ENCODE results near the gene DTX2. TPM values are rescaled to one million over a fixed set of nuclear protein-coding genes. Genes with fewer than 3 reads are reported as not detected.
"Not testable (repeated sequence)": the region's sequence is repeated elsewhere in the genome, so short reads cannot be mapped to it uniquely, and the experiment has no call there.

DTX2 gene
- total RNA-seq, 3 donors from 2014 or later, result 52.3 to 91.6 (median 83.7) TPM

DNA sequence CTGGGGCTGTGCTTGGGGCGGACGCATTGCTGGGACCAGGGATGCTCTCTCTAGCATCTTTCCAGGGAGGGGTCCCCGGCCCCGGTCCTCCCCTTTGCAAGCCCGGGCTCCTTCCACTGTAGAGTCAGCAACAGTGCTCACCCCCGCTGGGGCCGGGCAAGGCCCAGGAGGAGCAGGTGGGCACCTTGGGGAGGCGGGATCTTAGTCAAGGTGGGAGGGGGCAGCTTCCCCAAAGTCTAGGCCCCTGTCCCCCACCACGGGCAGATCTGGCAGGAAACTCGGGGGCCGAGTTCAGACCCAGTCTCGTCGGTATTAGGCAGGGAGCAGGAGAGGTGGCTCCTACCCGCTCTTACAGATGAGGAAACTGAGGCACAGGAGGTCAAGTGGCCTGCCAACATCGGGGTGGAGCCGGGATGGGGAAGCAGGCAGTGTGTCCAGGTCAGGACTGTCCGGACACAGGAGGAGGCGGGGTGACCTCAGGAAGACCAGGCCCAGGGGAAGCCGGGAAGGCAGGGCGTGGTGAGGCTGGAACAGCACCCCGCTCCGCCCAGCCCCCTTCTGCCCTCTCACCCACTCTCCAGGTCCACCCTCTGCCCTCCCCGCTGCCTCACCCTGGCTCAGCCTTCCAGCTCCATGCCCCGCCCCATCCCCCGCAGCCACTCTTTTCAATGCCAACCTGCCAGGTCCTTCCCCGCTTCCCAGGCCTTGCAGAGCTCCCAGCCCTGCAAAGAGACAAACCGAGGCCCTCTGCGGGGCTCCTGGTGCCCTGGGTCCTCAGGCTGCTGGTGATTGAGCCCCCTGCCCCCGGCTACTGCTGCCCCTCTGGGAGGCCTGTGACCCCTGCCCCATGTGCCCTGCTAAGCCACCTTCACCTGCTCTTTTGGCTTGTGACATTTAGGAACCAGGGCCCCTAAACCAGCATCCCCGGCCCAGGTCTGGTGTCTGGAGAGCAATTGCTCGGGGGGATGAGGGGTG is 50.7 kb downstream of the DTX2 start:
- ATAC-seq (peak; percentile 95), DNase-seq (peak; percentile 66 to 76 (median 70))
- H3K9me3 ChIP-seq; H3K4me3 ChIP-seq; H3K4me1 ChIP-seq (ENCODE audit: low read depth); intact Hi-C loops (cut with DNase I, micrococcal nuclease); H3K36me3 ChIP-seq (ENCODE audit: low read depth): not testable (repeated sequence)

DNA sequence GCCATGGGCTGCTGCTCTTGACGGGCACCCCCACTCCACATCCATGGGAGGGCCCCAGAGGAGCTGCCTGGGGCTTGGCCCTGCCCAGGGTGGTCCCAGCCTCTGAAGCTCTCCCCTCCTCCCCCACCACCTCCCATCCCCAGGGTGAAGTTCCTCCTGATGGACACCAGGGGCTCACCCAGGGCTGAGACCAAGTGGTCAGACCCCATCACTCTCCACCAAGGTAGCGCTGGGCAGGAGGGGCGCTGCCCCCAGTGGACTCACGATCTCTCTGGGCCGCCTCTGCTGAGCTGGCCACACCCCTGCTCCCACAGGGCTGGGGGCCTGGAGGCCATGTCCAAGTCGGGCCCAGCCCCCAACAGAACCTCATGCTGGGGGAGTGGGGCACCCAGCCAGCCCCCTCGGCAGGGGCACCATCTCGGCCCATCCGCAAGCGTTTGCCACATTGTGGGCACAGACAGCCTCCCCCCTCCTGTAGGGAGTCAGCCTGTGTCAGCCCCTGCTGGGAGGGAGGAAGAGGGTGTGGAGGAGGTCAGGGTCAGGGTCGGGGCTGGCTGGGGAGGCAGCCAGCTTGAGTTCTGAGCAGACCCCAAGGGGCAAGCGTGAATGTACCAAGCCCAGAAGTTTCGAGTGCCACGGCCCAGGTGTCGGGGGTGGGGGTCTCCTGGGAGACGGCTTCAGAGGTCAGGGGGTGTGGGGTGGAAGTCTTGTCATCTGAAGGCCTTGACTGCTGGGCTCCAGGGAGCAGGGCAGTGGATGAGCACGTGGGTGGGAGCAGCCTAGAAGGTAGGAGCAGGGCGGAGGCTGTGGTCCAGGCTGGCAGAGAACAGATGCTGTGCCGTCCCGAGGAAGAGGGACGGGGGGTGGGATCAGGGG is 51.7 kb downstream of the DTX2 start:
- peaks cover 9% of the 10 kb centered on the region for H3K4me1 ChIP-seq (ENCODE audit: low read depth)
- ATAC-seq (peak; percentile 16), DNase-seq (peak; percentile 30 to 67 (median 60))
- no peak overlapping the region for H3K4me3 ChIP-seq
- TF ChIP-seq, protein P1, sequence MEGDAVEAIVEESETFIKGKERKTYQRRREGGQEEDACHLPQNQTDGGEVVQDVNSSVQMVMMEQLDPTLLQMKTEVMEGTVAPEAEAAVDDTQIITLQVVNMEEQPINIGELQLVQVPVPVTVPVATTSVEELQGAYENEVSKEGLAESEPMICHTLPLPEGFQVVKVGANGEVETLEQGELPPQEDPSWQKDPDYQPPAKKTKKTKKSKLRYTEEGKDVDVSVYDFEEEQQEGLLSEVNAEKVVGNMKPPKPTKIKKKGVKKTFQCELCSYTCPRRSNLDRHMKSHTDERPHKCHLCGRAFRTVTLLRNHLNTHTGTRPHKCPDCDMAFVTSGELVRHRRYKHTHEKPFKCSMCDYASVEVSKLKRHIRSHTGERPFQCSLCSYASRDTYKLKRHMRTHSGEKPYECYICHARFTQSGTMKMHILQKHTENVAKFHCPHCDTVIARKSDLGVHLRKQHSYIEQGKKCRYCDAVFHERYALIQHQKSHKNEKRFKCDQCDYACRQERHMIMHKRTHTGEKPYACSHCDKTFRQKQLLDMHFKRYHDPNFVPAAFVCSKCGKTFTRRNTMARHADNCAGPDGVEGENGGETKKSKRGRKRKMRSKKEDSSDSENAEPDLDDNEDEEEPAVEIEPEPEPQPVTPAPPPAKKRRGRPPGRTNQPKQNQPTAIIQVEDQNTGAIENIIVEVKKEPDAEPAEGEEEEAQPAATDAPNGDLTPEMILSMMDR (IDR thresholded peaks at IDR 0.05), result no peak
- no peaks in the 10 kb centered on the region for H3K9me3 ChIP-seq
- no peaks in the 10 kb centered on the region for H3K36me3 ChIP-seq (ENCODE audit: low read depth)
- intact Hi-C loops (cut with DNase I, micrococcal nuclease), result no loop called here

DNA sequence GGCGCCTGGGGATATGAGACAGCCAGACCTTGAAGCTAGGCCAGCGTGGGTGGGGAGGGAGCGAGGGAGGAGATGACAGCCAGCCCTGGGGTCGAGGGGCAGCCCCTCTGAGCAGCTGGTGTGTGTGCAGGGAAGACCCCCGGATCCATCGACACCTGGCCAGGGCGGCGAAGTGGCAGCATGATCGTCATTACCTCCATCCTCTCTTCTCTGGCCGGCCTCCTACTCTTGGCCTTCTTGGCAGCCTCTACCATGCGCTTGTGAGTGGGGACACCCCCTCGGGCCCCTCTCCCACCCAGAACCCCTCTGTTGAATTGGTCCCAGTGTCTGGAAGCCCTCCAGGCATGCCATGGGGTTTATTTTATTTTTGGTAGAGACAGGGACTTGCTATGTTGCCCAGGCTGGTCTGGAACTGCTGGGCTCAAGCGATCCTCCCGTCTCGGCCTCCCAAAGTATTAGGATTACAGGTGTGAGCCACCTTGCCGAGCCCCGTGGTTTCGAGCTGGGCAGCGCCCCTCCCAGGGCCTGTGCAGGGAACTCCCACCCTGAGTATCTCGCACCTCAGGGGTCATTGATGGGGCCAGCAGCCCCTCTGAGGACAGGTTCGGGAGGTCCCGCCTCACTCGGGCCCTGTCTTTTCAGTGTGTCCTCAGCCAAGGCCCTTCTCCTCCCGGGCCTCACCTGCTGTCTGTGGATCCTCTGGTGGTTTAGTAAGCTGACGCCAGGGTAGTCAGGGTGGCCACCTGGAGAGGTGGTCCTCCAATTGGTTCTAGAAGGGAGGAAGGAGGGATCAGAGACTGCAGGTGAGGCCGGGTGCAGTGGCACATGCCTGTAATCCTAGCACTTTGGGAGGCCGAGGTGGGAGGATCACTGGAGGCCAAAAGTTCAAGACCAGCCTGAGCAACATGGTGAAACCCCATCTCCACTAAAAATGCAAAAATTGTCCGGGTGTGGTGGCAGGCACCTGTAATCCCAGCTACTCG is 52.6 kb downstream of the DTX2 start:
- no peaks in the 10 kb centered on the region for H3K9me3 ChIP-seq
- TF ChIP-seq, protein P1 (IDR thresholded peaks at IDR 0.05), result no peak
- no peak overlapping the region for H3K4me3 ChIP-seq
- ATAC-seq (no peak), DNase-seq (peak in 2 of 3 donors; percentile 29 to 42)
- intact Hi-C loops (cut with DNase I, micrococcal nuclease), result no loop called here
- peaks cover 9% of the 10 kb centered on the region for H3K4me1 ChIP-seq (ENCODE audit: low read depth)
- H3K36me3 ChIP-seq (ENCODE audit: low read depth), result no peaks in the 10 kb centered on the region

DNA sequence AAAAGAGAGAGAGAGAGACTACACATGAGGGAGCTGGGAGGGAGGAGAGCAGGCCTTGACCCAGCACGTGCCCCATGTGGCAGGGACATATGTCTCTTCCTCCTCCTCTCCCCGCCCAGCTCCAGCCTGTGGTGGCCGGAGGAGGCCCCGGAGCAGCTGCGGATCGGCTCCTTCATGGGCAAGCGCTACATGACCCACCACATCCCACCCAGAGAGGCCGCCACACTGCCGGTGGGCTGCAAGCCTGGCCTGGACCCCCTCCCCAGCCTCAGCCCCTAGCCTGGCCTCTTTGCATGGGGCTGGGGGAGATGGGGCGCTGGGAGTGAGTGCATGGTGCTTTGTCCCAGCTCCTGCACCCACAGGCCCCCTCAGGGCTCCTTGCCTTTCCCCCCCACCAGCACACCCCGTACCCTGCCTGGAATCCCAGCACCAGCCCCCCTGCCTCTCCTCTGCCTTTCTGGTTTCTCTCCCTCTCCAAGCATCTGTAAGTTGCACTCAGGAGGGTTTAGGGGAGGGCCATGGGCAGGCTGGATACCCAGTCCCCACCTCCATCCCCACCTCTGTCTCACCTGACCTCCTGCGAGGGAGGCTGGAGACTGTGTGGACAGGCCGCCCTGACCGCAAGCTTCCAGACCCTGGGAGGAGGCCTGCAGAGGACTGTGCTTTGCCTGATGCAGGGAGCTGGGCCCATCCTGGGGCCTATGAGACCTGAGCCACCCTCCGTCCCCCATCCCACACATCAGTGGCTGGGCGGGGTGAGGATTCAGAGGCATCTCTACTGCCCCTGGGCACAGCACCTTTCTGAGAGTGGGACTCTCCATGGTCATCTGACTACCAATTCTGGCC is 53.6 kb downstream of the DTX2 start:
- no peaks in the 10 kb centered on the region for H3K9me3 ChIP-seq
- no peak overlapping the region for H3K4me3 ChIP-seq
- TF ChIP-seq, protein P1 (IDR thresholded peaks at IDR 0.05), result no peak
- H3K4me1 ChIP-seq (ENCODE audit: low read depth), result peaks cover 9% of the 10 kb centered on the region
- intact Hi-C loops (cut with DNase I, micrococcal nuclease), result no loop called here
- H3K36me3 ChIP-seq (ENCODE audit: low read depth), result no peaks in the 10 kb centered on the region
- ATAC-seq (no peak), DNase-seq (peak in 1 of 3 donors; percentile 45)

DNA sequence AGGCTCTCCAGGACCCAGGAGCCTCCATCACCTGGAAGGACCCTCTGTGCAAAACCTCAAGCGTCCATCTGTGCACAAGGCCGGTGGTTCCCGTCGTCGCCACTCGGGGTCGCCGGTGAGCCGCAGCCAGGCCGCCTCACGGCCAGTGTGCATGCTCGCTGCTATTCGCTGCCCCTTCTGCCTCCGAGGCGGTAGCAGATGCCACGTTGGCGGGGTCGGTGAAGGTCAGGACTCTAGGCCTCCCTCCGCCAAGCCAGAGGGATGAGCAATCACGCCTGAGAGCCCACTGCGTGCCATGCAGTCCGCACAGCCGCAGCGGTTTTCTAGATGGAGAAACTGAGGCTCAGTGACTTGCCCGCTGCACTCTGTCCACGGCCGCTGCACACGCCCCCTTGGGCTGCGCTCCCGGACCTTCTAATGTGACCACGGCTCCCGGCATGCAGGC is 54.5 kb downstream of the DTX2 start:
- Histone ChIP-seq H3K36me3 (ENCODE audit: low read depth) (no peaks in the 10 kb centered on the region), H3K9me3 (no peaks in the 10 kb centered on the region), H3K4me3 (no peak overlapping the region), H3K4me1 (ENCODE audit: low read depth) (peaks cover 9% of the 10 kb centered on the region)
- peak in 2 of 3 donors; percentile 66 to 73 for DNase-seq
- intact Hi-C loops (cut with DNase I, micrococcal nuclease), result no loop called here
- TF ChIP-seq, protein P1 (IDR thresholded peaks at IDR 0.05), result peak; percentile 34
- no peak for ATAC-seq

DNA sequence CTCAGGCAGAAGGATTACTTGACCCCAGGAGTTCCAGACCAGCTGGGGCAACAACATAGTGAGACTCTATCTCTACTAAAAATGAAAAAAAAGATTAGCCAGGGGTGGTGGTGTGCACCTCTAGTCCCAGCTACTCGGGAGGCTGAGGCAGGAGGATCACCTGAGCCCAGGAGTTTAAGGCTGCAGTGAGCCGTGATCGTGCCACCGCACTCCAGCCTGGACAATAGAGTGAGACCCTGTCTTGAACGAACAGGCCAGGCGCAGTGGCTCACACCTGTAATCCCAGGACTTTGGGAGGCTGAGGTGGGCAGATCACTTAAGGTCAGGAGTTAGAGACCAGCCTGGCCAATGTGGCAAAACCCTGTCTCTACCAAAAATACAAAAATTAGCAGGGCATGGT is 55.4 kb downstream of the DTX2 start:
- ATAC-seq; H3K36me3 ChIP-seq (ENCODE audit: low read depth); H3K4me3 ChIP-seq; intact Hi-C loops (cut with DNase I, micrococcal nuclease); DNase-seq; H3K4me1 ChIP-seq (ENCODE audit: low read depth); H3K9me3 ChIP-seq: not testable (repeated sequence)

DNA sequence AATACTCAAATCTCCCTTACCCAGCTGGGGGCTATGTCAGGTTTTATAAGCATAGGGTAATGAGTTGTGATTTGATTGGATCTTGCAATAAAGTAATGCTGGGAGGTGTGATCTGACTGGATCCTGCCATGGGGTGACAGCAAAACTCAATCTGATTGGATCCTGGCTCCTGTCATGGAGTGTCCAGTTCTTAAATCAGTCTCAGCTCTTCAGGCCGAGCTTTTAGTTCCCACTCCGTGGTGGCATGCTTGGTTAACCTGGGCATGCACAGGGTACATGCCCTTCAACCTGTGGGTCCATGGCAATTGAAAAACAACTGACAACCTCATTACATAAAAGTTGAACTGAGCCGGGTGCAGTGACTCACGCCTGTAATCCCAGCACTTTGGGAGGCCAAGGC is 64.7 kb downstream of the DTX2 start:
- H3K36me3 ChIP-seq (ENCODE audit: low read depth); H3K4me1 ChIP-seq (ENCODE audit: low read depth); DNase-seq; H3K4me3 ChIP-seq; H3K9me3 ChIP-seq; intact Hi-C loops (cut with DNase I, micrococcal nuclease); ATAC-seq: not testable (repeated sequence)

DNA sequence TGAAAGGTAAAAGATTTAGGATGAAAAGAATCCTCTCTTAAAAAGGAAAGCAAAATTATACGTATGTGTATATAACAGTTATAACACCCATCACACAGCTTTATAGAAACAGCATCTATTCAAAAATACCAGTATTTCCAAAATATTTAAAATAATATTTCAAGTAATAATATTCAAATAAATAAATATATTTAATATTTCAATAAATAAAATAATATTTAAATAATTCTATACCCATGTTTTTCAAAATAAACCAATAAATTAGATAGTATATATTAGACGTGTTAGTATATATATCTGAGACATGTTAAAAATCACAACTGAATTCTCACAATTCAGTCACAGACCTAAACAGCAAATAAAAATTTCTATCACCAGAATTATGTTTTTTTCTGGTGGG is 70.1 kb downstream of the DTX2 start:
- ATAC-seq; DNase-seq; intact Hi-C loops (cut with DNase I, micrococcal nuclease); H3K36me3 ChIP-seq (ENCODE audit: low read depth); H3K4me1 ChIP-seq (ENCODE audit: low read depth); H3K4me3 ChIP-seq; H3K9me3 ChIP-seq: not testable (repeated sequence)
